HG02981 (cell line): ENCODE measurements around the gene SPECC1L.

Experiments
- ATAC-seq: cut with Tn5 transposase; IDR thresholded peaks from one replicate; pipeline ENCODE4 v1.9.1; 2021; ENCODE audit warnings: mild to moderate bottlenecking, moderate library complexity; ENCODE audit not compliant: unreplicated experiment

The SPECC1L gene

DNA sequence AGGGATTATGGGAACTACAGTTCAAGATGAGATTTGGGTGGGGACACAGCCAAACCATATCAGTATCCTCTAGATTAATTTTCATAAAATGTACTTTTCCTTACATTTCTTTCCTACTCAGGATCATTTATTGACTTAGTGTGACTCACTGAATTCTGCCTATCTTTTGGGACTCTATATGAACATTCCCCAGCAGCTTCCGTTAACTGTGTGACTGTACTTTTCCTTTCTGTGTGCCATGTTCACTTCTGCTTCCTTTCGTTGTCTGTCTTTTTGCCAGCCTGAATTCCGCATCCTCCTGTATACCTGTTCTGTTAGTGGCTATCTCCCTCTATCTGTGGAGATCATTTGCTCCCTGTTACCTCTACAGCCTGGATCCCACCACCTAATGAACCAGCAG lies 48.8 kb downstream of the SPECC1L start:
- no peak for ATAC-seq

DNA sequence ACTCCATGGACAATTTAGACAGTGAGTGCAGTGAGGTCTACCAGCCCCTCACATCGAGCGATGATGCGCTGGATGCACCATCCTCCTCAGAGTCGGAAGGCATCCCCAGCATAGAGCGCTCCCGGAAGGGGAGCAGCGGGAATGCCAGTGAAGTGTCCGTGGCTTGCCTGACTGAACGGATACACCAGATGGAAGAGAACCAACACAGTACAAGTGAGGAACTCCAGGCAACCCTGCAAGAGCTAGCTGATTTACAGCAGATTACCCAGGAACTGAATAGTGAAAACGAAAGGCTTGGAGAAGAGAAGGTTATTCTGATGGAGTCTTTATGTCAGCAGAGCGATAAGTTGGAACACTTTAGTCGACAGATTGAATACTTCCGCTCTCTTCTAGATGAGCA lies 51.4 kb downstream of the SPECC1L start:
- no peak for ATAC-seq

DNA sequence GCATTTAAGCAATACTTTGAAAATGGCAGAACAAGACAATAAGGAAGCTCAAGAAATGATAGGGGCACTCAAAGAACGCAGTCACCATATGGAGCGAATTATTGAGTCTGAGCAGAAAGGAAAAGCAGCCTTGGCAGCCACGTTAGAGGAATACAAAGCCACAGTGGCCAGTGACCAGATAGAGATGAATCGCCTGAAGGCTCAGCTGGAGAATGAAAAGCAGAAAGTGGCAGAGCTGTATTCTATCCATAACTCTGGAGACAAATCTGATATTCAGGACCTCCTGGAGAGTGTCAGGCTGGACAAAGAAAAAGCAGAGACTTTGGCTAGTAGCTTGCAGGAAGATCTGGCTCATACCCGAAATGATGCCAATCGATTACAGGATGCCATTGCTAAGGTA lies 51.9 kb downstream of the SPECC1L start:
- no peak for ATAC-seq

DNA sequence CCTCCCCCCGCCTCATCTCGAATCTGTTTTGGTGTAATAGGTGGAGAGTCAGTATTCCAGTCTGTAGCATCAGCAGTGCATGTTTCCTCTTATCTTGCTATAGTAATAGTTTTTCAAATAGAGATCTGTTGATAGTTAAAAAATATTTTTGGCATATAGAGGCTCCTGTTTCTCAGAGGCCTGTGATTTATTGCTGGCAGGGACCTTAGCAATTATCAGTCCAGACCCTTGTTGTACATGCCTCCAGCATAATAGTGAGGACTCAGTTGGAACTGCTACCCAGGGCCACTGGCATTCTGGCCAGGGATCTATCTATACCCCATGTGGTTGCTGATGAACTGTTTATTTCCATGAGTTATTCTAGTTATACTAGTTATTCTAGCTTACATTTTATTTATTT lies 52.6 kb downstream of the SPECC1L start:
- ATAC-seq = no peak

DNA sequence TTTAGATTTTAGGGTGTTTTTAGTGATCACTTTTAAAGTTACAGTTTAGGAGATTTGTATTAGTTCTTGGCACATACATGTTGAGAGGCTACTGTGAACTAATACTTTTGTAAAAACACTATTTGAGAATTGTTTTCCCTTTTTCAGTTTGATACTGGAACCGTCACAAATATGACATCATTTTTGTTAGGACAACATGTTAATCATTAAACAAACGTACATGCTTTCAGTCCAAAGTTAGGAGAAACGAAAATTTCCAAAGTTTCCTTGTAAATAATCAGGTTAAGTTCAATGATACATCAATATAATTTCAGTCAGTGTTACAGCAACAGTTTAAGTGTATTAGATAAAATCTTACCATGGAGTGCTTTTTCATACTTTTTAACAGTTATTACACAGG lies 53.1 kb downstream of the SPECC1L start:
- no peak for ATAC-seq

DNA sequence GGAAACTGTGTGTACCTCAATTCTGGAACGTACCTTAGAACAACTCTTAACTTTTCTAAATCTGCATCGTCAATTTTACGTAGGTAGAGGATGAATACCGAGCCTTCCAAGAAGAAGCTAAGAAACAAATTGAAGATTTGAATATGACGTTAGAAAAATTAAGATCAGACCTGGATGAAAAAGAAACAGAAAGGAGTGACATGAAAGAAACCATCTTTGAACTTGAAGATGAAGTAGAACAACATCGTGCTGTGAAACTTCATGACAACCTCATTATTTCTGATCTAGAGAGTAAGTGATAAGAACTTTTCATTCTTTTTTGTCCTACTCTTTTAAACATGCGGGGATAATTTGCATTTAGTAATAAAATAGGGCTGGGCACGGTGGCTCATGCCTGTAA lies 53.5 kb downstream of the SPECC1L start:
- ATAC-seq = no peak

DNA sequence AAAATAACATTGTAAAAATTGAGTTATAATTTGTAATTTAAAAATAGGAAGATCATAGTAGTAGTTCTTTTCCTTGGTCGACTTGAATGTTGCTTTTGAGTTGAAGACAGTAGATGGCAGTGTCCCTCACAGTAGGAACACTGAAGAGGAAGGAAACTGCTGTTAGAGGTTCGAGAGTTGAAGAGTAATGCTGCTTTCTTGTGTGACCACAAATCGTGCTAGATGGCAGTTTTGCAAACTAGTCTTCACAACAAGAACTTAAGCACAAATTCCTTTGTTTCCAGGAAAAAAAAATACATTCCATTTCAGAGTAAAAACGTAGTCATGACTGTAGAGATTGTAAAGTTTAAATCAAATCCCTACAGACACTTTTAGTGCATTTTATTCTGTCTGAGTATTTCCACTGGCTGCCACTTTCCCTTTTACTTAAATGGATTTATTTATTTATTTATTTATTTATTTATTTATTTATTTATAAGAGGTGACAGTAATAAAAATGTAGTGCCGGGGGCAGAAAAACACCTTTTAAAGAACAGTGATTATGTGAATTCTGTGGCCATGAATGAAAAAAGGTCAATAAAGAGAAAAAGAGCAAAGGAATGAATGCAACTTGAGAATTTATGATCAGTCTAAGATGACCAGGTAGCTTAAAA lies 54.6 kb downstream of the SPECC1L start:
- ATAC-seq = no peak

DNA sequence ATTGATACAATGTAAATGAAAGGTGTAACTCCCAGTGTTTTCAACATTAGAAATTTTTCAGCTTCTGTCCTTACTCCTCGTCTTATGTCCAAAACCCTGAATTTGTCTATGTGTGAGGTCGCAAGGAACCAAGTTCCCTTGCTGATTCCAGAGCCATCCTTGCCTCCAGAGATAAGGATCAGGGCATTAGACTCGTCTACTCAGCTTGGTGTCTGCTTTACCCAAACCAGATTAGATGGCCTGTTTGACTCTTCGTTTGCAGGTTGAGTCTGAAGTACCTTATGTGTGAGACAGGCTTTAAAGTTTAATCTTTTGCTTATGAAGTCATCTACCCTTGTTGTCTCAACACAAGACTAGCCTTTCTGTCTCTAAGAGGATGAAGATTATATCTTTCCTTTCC lies 55.6 kb downstream of the SPECC1L start:
- no peak for ATAC-seq

DNA sequence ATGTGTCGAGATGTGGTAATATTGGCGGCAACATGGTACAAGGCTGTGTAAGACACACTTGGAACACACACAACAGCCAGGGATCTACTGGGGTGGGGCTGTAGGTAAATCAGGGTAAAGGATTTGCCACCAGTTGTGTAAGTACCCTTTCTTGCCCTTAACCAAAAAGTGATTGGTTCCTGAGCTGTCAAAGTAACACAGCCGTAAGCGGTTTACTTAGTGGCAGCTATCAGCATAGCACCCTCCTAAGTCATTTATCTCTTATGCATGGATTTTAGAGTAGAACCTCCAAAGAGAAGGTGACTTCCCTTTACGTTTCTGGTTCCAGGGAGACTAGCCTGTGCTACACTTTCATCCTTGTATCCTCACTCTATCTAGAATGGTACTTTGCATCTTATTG lies 57.2 kb downstream of the SPECC1L start:
- ATAC-seq = no peak

DNA sequence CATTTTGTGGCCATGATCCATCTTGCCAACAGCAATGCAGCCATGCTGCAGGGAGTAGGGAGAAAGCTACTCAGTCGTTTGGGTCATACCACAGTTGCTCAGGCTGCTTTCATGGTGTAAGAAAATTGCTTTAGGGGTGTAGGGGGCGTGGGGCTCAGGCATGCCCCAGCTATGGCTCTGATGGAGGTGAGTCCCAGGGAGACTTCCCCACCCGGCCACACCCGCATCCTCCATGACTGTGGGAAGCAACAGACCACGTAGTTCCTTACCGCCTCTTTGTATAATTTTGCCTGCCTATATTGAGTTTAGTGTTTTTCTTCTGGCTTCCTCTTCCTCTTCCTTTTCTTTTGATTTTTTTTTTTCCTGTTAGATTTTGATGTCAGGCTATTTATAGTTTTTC lies 58.8 kb downstream of the SPECC1L start:
- ATAC-seq = no peak

DNA sequence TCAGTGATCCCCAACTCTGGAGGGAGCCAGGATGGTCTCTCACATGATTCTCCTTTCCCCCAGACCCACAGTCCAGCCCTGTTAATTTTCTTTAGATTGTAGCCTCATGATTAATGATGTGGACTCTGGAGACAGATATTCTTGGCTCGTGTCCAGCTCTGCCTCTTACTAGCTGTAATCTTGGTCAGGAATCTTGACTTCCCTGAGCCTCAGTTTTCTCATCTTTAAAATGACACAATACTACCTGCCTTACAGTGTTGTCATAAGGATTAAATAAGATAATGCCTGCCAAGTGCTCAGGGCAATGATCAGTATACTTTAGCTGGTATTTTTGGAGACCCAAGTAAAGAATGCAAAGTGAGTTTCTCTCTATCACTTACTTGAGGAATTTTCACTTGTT lies 60.0 kb downstream of the SPECC1L start:
- ATAC-seq = no peak

DNA sequence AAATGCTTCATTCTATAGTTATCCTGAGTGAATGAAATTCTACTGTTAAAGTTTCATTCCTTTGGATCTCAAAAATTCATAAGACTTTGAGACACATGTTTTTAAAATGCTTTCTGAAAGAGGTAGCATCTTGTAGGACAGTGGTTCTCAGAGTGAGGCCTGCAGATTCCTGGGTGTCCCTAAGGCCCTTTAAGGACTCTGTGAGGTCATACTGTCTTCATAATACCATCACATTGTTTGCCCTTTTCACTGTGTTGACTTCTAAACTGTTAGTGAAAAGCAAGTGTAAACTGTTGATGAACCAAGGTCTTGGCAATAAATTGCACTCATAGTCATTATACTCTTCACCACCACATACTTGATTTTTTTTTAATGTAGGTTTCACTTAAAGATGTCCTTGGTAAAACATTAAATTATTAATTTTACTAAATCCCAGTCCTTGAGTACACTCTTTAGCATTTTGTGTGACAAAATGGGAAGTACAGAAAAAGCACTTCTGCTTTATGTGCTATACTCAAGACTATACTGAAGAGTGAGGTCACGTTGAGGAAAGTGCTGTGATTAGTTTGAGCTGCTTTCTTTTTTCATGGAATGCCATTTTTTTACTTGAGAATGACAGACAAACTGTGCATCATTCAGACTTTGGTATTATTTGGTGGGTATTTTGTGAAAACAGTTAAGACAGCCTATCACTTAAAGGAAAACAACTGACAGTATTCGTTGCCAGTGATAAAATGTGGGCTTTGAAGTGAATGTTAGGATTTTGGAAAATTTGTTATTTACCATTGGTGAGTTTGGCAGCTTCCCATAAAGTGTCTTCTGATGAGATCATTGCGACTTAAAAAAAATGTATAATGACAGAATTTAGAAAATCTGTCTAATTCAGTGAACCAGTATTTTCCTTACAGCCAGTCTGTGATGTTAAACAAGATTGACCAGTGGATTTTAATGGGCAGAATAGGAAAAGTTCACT lies 61.1 kb downstream of the SPECC1L start:
- ATAC-seq = no peak

DNA sequence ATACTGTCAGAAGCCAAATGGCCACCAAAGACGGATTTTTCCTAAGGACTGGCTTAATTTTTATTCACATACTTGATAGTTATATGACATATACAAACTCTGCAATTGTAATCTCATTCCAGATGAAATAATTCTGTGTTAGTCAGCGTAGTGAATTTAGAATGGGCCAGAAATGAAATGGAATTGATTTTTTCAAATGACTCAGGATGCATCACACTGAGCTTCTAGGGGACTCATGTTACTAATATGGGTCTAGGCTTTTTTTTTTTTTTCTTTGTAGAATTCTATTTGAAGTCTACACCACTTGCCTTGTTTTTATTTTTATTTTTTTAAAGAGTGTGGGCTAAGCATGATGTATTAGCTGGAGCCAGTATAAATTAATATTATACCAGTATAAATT lies 62.7 kb downstream of the SPECC1L start:
- ATAC-seq = no peak

DNA sequence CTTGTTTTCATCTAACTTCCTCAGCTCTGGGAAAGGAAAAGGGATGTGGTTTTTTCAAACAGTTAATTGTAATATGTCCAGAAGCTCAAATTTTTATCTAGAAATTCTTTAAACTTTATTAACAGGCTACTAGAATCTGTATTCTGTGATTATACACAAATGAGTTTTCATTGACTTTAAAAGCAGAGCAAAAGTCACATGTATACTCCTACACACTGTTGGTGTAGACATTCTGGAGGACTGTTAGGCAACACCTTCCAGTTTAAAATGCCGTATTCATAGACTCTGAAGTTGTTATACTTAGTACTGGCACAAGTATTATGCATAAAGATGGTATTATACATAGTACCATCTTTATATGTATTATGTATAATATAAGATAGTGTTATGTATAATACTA lies 64.9 kb downstream of the SPECC1L start:
- ATAC-seq = no peak

DNA sequence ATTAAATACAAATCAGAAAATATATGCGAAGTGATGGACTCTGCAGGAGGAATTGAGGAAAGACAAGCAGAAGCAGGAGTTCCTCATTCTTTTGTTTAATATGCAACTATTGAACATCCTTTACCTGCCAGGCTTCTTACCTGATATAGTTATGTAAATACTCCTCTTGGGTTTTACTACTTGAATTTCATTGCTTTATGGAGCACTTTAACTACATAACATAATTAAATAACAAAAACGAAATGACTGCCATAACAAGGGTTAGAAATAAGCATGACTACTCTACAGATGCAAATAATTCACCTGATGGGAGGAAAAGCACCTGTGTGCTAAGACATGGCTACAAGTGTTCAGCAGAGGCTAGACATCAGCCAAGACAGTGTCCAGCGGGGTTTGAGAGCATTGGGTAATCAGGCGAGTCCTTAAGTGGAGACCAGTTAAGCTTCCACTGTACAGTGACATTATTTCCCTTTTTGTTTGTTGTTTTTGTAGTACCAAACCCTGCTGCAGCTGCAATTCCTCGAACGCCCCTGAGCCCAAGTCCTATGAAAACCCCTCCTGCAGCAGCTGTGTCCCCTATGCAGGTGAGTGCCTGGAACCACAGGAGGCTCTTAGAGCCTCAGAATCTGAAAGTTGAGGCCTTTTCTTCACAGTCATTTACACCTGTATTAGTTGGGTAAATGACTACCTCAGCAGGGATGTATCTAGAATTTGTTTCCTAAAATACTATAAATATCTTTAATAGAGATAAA lies 67.4 kb downstream of the SPECC1L start:
- ATAC-seq = no peak

DNA sequence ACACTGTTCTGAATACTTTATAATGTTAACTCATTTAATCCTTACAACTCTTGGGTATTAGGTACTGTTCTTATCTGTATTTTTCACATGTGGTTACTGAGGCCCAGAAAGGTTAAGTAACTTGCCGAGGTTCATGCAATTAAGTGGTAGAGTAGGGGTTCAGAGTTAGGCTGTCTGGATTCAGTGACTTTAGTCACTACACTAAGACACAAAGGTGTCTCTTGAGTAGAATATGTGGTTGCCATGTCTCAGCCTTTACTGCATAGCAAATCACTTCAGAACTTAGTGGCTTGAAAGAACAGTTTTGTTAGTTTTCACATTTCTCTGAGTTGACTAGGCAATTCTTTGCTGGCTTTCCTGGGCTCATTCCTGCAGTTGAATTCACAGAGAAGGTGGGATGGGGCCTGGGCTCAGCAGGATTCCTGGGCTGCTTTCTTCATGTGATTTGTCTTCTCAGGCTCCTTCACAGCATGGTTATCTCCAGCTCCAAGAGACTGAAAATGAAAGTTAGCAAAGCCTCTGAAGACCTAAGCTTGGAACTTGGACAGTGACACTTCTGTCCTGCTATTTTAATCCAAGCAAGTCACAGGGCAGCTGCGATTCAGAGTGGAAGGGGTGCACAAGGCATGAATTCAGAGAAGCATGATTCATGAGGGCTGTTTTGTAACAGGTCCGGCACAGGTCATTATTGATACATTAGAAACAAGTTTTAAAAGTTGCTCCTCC lies 68.3 kb downstream of the SPECC1L start:
- no peak for ATAC-seq

DNA sequence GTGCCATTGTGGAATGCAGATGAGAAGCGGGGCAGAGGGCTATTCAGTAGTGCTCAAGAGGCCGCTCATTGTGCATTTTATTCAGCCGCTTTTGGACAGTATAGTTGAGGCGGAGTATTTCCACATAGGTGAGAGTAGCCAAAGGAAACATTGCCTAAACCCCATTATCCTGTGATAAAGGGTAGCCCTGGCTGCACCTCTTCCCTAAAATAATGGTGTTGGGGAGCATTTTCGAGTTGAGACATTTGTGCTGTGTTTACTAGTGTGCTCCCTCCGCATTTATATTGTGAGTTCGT lies 68.8 kb downstream of the SPECC1L start:
- ATAC-seq = no peak

DNA sequence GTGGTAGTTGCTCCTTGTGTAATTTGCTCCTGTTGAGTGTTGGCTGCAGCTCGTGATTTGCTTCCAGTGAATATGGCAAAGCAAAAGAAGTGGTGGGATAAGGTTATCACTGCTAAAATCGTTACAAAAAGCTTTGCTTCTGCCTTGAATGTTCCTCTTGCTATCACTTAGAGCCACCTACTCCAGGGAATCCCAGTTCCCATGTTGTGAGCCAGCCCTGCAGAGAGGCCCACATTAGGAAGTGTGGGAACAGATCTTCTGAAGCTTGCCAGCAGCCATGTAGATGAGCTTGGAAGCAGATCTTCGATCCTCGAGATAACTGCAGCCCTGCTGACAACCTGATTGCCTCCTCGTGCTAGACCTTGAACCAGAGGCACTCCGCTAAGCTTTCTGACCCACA lies 71.0 kb downstream of the SPECC1L start:
- ATAC-seq = no peak

DNA sequence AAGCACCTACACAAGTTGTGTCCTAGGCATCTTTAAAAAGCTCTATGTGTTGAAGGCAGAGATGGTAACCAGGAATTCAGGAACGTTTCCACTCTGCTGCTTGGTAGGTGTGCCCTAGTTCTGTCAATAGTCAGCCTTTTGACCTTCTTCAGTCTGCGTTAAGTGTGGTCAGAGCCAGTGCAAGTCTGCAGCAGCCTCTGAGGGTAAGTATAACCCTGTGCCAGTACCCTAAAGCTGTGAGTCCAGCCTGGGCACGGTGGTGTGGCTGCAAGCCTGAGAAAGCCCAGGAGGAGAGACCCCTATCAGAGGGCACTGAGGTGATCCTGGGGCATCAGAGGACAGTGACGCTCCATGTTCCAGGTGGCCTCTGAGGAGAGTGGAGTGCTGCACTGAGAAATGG lies 80.0 kb downstream of the SPECC1L start:
- no peak for ATAC-seq

DNA sequence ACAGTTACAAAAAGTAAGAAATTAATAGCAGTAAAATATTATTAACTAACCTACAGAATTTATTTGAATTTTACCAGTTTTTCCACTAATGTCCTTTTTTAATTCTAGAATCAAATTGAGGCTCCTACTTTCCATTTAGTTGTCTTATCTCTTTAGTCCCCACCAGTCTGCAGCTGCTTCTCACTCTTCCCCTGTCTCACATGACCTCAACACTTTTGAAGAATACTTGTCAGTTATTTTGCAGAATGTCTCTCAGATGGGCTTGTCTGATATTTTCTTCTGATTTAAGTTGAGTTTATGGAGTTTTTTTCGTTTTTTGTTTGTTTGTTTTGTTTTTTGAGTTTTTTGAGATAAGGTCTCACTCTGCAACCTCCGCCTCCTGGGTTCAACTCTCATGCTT lies 82.5 kb downstream of the SPECC1L start:
- ATAC-seq = no peak

DNA sequence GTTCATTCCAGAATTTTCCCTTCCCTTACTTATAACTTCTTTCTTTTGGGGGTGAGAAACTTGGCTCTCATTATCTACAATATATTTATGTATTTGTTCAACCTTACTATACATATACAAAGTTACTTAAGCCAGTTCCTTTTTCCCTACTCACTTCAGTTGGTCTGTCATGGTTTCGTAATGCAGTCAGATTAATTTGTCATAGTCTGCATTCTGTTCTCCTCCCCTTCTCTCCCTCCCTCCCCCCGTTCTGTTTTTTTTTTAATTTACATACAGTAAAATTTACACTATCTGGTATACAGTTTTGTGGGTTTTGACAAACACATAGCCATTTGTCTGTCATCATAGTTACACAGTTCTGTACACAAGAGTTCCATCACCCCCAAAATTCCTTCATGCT lies 84.9 kb downstream of the SPECC1L start:
- no peak for ATAC-seq
